ENCODE data around the gene ZNF485. TPM values are rescaled to one million over a fixed set of nuclear protein-coding genes. Genes with fewer than 3 reads are reported as not detected.
"Not testable (repeated sequence)": the region's sequence is repeated elsewhere in the genome, so short reads cannot be mapped to it uniquely, and the experiment has no call there.

Gene ZNF485
- polyA plus RNA-seq, 2 of the 4 experiments (the other 2 are of a cell fraction) = 2.7 to 3.3 TPM

DNA sequence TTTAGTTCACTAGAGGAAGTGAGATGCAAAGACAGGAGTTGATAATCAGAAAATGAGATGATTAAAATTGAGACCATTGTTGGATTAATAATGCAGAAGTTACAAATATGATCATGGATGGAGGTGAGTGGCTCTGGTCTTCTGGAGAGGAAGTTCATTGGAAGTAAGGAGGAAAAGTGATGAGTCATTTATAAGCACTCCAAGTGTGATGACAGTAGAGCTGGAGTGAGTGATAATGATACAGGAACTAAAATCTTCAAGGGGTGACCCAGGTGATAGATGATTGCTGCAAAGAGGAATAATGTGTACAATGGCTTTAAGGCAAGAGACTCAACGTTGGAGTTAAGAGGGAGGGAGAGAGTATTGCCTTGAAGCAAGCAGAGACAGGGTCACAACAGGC is 21.7 kb downstream of the ZNF485 start (continued):
- TF ChIP-seq, protein P1, sequence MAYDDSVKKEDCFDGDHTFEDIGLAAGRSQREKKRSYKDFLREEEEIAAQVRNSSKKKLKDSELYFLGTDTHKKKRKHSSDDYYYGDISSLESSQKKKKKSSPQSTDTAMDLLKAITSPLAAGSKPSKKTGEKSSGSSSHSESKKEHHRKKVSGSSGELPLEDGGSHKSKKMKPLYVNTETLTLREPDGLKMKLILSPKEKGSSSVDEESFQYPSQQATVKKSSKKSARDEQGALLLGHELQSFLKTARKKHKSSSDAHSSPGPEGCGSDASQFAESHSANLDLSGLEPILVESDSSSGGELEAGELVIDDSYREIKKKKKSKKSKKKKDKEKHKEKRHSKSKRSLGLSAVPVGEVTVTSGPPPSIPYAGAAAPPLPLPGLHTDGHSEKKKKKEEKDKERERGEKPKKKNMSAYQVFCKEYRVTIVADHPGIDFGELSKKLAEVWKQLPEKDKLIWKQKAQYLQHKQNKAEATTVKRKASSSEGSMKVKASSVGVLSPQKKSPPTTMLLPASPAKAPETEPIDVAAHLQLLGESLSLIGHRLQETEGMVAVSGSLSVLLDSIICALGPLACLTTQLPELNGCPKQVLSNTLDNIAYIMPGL (CRISPR knock-in tag; IDR thresholded peaks at IDR 0.05; ENCODE audit: borderline replicate concordance) = no peak
- no peak for TF ChIP-seq HDAC2 (IDR thresholded peaks at IDR 0.05)

DNA sequence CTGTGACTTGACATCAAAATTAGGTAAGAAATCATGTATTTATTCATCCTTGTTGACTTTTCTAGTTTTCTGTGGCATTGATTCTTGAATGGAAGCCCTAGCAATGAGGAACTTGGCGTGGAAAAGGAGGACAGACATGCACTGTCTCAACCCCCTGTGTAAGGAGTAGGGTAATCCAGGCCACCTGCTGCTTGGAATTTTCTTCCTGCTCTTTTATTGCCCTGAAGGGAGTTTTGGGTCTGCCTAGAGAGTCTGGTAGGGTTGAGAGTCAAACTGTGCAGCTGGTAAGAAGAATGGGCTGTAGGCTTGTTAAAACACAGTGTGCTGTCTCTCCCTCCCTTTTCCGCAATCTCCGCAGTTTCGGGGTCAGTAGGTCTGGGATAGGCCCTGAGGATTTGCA is 22.7 kb downstream of the ZNF485 start:
- CTCF ChIA-PET = no interaction called here

DNA sequence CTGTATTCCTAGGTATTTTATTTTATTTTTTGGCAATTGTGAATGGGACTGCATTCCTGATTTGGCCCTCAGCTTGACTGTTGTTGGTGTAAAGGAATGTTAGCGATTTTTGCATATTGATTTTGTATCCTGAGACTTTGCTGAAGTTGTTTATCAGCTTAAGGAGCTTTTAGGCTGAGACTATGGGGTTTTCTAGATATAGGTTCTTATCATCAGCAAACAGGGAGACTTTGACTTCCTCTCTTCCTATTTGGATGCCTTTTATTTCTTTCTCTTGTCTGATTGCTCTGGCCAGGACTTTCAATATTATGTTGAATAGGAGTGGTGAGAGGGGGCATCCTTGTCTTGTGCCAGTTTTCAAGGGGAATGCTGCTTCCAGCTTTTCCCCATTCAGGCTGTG is 29.6 kb downstream of the ZNF485 start:
- 0% methylated on average over 1 of the region's 1 CpG for WGBS (ENCODE audit: missing lambda C conversion rate)
- DNase-seq (ENCODE audit: low read depth in 1 of 2, low spot score in 1 of 2); H3K4me3 ChIP-seq; H3K4me2 ChIP-seq; POLR2A ChIA-PET; ATAC-seq; CTCF ChIA-PET; H3K4me1 ChIP-seq; FAIRE-seq; H3K27ac ChIP-seq: not testable (repeated sequence)
- peaks cover 13% of the 10 kb centered on the region; the same call in 2 of the 3 replicates for H3K9me3 ChIP-seq

More for the DNA sequence above, 22.7 kb downstream of the ZNF485 start:
- POLR2A ChIA-PET = no interaction called here
- Histone ChIP-seq H3K4me3 (no peak overlapping the region), H3K9me3 (peaks cover 26% of the 10 kb centered on the region), H3K4me2 (no peak overlapping the region), H3K27ac (no peak overlapping the region), H3K4me1 (no peaks in the 10 kb centered on the region)
- DNase-seq (ENCODE audit: low read depth in 1 of 2, low spot score in 1 of 2) = no peak
- no peak for FAIRE-seq
- TF ChIP-seq POLR2A (IDR thresholded peaks at IDR 0.05; ENCODE audit: low read length) = no peak
- no peak for TF ChIP-seq GATA3 (IDR thresholded peaks at IDR 0.05; ENCODE audit: borderline replicate concordance)
- no peak for ATAC-seq
- WGBS (ENCODE audit: missing lambda C conversion rate) = 66% methylated on average over 4 of the region's 4 CpGs

DNA sequence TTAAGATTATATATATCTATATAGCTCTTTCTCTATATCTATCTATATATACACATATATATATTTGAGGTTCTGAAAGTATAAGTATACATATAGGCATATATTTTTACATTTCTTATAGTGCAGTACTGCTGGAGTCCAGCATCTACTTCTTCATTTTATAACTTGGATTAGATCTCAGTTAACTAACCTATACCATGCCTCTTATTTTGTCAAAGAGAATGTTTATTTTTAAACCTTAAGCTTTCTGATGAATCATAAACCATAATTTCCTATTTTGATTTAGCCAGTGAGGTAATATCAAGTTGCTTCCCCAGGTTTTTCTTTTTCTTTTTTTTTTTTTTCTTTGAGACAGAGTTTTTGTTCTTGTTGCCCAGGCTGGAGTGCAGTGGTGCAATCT is 34.4 kb downstream of the ZNF485 start:
- no peak overlapping the region for H3K4me3 ChIP-seq
- CTCF ChIA-PET = interaction anchor here (0.6 to 1.2 kb wide), 2 partner anchors 9 to 1230 kb away, joined by 3 read pairs; no protein-coding TSS in a partner anchor
- DNase-seq (ENCODE audit: low read depth in 1 of 2, low spot score in 1 of 2) (no peak), FAIRE-seq (no peak), ATAC-seq (no peak)
- peaks cover 55% of the 10 kb centered on the region for H3K9me3 ChIP-seq
- TF ChIP-seq ZC3H11A (IDR thresholded peaks at IDR 0.05) (no peak), NFE2L2 (conservative IDR thresholded peaks at IDR 0.05; ENCODE audit: low read length) (no peak), RFX5 (IDR thresholded peaks at IDR 0.05) (no peak), TP53 (CRISPR knock-in tag; IDR thresholded peaks at IDR 0.05) (no peak), CHD4 (IDR thresholded peaks at IDR 0.05; ENCODE audit: borderline replicate concordance) (no peak), RCOR1 (IDR thresholded peaks at IDR 0.05; ENCODE audit: low read depth, low read length) (no peak), ZSCAN20 (CRISPR knock-in tag; IDR thresholded peaks at IDR 0.05) (no peak), JUN (IDR thresholded peaks at IDR 0.05) (no peak), SREBF2 (IDR thresholded peaks at IDR 0.05) (no peak), HOXB13 (CRISPR knock-in tag; IDR thresholded peaks at IDR 0.05; ENCODE audit: low read depth) (no peak), EHF (CRISPR knock-in tag; IDR thresholded peaks at IDR 0.05) (no peak), MYC (IDR thresholded peaks at IDR 0.05; ENCODE audit: borderline replicate concordance, low read length) (no peak), CBX2 (IDR thresholded peaks at IDR 0.05; ENCODE audit: borderline replicate concordance, low read depth) (no peak), ZNF302 (CRISPR knock-in tag; IDR thresholded peaks at IDR 0.05) (no peak), RARB (CRISPR knock-in tag; IDR thresholded peaks at IDR 0.05) (no peak)
- TF ChIP-seq, protein P2, sequence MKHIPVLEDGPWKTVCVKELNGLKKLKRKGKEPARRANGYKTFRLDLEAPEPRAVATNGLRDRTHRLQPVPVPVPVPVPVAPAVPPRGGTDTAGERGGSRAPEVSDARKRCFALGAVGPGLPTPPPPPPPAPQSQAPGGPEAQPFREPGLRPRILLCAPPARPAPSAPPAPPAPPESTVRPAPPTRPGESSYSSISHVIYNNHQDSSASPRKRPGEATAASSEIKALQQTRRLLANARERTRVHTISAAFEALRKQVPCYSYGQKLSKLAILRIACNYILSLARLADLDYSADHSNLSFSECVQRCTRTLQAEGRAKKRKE (CRISPR knock-in tag; IDR thresholded peaks at IDR 0.05; ENCODE audit: low read depth) = no peak
- TF ChIP-seq, protein P3, sequence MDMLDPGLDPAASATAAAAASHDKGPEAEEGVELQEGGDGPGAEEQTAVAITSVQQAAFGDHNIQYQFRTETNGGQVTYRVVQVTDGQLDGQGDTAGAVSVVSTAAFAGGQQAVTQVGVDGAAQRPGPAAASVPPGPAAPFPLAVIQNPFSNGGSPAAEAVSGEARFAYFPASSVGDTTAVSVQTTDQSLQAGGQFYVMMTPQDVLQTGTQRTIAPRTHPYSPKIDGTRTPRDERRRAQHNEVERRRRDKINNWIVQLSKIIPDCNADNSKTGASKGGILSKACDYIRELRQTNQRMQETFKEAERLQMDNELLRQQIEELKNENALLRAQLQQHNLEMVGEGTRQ (IDR thresholded peaks at IDR 0.05) = no peak
- TF ChIP-seq, protein P4, sequence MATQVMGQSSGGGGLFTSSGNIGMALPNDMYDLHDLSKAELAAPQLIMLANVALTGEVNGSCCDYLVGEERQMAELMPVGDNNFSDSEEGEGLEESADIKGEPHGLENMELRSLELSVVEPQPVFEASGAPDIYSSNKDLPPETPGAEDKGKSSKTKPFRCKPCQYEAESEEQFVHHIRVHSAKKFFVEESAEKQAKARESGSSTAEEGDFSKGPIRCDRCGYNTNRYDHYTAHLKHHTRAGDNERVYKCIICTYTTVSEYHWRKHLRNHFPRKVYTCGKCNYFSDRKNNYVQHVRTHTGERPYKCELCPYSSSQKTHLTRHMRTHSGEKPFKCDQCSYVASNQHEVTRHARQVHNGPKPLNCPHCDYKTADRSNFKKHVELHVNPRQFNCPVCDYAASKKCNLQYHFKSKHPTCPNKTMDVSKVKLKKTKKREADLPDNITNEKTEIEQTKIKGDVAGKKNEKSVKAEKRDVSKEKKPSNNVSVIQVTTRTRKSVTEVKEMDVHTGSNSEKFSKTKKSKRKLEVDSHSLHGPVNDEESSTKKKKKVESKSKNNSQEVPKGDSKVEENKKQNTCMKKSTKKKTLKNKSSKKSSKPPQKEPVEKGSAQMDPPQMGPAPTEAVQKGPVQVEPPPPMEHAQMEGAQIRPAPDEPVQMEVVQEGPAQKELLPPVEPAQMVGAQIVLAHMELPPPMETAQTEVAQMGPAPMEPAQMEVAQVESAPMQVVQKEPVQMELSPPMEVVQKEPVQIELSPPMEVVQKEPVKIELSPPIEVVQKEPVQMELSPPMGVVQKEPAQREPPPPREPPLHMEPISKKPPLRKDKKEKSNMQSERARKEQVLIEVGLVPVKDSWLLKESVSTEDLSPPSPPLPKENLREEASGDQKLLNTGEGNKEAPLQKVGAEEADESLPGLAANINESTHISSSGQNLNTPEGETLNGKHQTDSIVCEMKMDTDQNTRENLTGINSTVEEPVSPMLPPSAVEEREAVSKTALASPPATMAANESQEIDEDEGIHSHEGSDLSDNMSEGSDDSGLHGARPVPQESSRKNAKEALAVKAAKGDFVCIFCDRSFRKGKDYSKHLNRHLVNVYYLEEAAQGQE (IDR thresholded peaks at IDR 0.05) = no peak
- TF ChIP-seq, protein P5, sequence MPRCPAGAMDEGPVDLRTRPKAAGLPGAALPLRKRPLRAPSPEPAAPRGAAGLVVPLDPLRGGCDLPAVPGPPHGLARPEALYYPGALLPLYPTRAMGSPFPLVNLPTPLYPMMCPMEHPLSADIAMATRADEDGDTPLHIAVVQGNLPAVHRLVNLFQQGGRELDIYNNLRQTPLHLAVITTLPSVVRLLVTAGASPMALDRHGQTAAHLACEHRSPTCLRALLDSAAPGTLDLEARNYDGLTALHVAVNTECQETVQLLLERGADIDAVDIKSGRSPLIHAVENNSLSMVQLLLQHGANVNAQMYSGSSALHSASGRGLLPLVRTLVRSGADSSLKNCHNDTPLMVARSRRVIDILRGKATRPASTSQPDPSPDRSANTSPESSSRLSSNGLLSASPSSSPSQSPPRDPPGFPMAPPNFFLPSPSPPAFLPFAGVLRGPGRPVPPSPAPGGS (IDR thresholded peaks at IDR 0.05) = no peak
- POLR2A ChIA-PET = no interaction called here
- H3K4me1 ChIP-seq = no peaks in the 10 kb centered on the region
- H3K27ac ChIP-seq = no peak overlapping the region
- H3K4me2 ChIP-seq = no peak overlapping the region

Data from A549 (cell line).